GM12878 (cell line): ENCODE results near the gene URB1. TPM values are rescaled to one million over a fixed set of nuclear protein-coding genes. Genes with fewer than 3 reads are reported as not detected.

Source experiments
- ATF7 ChIP-seq: fragments of 450-650 bp; IDR thresholded peaks from 2 replicates; pipeline ENCODE4 v1.6.1; 2016; ENCODE audit warnings: low read depth, mild to moderate bottlenecking
- E2F8 ChIP-seq: fragments of 450-650 bp; IDR thresholded peaks from 2 replicates; pipeline ENCODE4 v1.6.1; 2018; ENCODE audit warnings: mild to moderate bottlenecking, low read depth, moderate library complexity; ENCODE audit not compliant: partially characterized antibody
- HCFC1 ChIP-seq: fragments of 150-350 bp; IDR thresholded peaks from 2 replicates; pipeline ENCODE4 v1.6.1; 2014; ENCODE audit warnings: low read length
- RB1 ChIP-seq: fragments of 450-650 bp; formaldehyde crosslinking; IDR thresholded peaks from 2 replicates; pipeline ENCODE4 v1.6.1; 2017; ENCODE audit warnings: mild to moderate bottlenecking, borderline replicate concordance
- SMARCA5 ChIP-seq: fragments of 450-650 bp; IDR thresholded peaks from 2 replicates; pipeline ENCODE4 v1.6.1; 2017; ENCODE audit warnings: mild to moderate bottlenecking
- SPI1 ChIP-seq: IDR thresholded peaks from 2 replicates; pipeline ENCODE4 v1.6.1; 2011; ENCODE audit warnings: low read depth, mild to moderate bottlenecking, low read length, moderate library complexity, borderline replicate concordance; ENCODE audit not compliant: insufficient read depth
- TARDBP ChIP-seq: IDR thresholded peaks from 2 replicates; pipeline ENCODE4 v1.6.1; 2016; ENCODE audit warnings: borderline replicate concordance
- USF1 ChIP-seq: IDR thresholded peaks from 2 replicates; pipeline ENCODE4 v1.6.1; 2011; ENCODE audit warnings: borderline replicate concordance, low read depth, mild to moderate bottlenecking, moderate library complexity, mixed read lengths, low read length; ENCODE audit not compliant: insufficient read depth; ENCODE audit errors: extremely low read length
- ZBTB11 ChIP-seq: fragments of 450-650 bp; formaldehyde crosslinking; IDR thresholded peaks from 2 replicates; pipeline ENCODE4 v1.5.0; 2022; ENCODE audit warnings: mild to moderate bottlenecking, missing genetic modification characterization
- ZZZ3 ChIP-seq: IDR thresholded peaks from 2 replicates; pipeline ENCODE4 v1.6.1; 2011; ENCODE audit warnings: low read depth; ENCODE audit not compliant: control insufficient read depth, insufficient read length
- polyA plus RNA-seq, 11 experiments: library from polyadenylated mRNA; depleted of rRNA in 4 of 11; unstranded in 6 of 11; stranded (reverse) in 5 of 11; fragments of >200 nt; fragmentation: Nextera tagmentation in 4 of 11; fragmentation: Illumina TruSeq in 1 of 11; extraction: Ambion mirVana in 4 of 11; extraction: Trizol in 1 of 11; gene quantifications; 1 replicate in 1 of 11; 2 replicates in 10 of 11; pipeline versions ENCODE4 v1.2.1 to v1.2.3, GENCODE V29; 2011 to 2016; ENCODE audit warnings: inconsistent platforms in 2 of 11, missing spikeins in 2 of 11, low read depth in 1 of 11
- total RNA-seq, 4 experiments: library from RNA; depleted of rRNA in 3 of 4; stranded (reverse); fragments of >200 nt in 3 of 4; fragmentation: Illumina TruSeq in 1 of 4; extraction: Trizol in 1 of 4; gene quantifications; 2 replicates each; pipeline versions ENCODE4 v1.2.1 to v1.2.3, GENCODE V29; 2013 to 2021

The URB1 gene
- total and polyA plus RNA-seq, 10 of the 15 experiments (the other 5 are each of a cell fraction or from before 2014, with no cell fraction given): 0.56 to 23.2 (median 8.9) TPM

GRCh38 chr21:32297449-32297848 is 95.4 kb downstream of the URB1 start (continued):
- TF ChIP-seq ZBTB11 (CRISPR knock-in tag) (no peak), ZZZ3 (no peak), ATF7 (no peak), HCFC1 (no peak), E2F8 (no peak), SMARCA5 (no peak), TARDBP (no peak), USF1 (no peak), RB1 (no peak), SPI1 (no peak)
- TF ChIP-seq, all 136 proteins: peak for 0
